OCI-LY3 (cell line): ENCODE results near the gene SYAP1.

Source experiments
- H2AFZ ChIP-seq: fragments of 200-600, 300-600 bp; shearing (Covaris generic); 2 replicates; pipeline ENCODE4 v1.6.0; 2014; ENCODE audit warnings: antibody characterized with exemption, low read depth, low read length
- H3K27ac ChIP-seq: fragments of 200-600, 300-600 bp; sonication (generic); 2 replicates; pipeline ENCODE4 v1.5.1; 2014; ENCODE audit warnings: mild to moderate bottlenecking, low read length, moderate library complexity, mixed read lengths
- H3K27me3 ChIP-seq: fragments of 200-600, 300-600 bp; sonication (generic); 2 replicates; pipeline ENCODE4 v1.6.1; 2014; ENCODE audit warnings: low read depth, low read length, mixed read lengths
- H3K36me3 ChIP-seq: fragments of 200-600, 300-600 bp; sonication (generic); replicated peaks from 2 replicates; pipeline ENCODE3; 2014; ENCODE audit warnings: low read depth, low read length, mixed read lengths
- H3K4me1 ChIP-seq: fragments of 300-600, 200-600 bp; sonication (generic); 2 replicates; pipeline ENCODE4 v1.6.1; 2014; ENCODE audit warnings: low read length, mixed read lengths
- H3K4me2 ChIP-seq: fragments of 200-600, 300-600 bp; sonication (generic); 2 replicates; pipeline ENCODE4 v1.6.1; 2014; ENCODE audit warnings: low read length, mixed read lengths
- H3K4me3 ChIP-seq: fragments of 300-600, 200-600 bp; sonication (generic); 2 replicates; pipeline ENCODE4 v1.5.1; 2014; ENCODE audit warnings: antibody characterized with exemption, mild to moderate bottlenecking, low read length, moderate library complexity
- H3K79me2 ChIP-seq: fragments of 300-600, 200-600 bp; shearing (Covaris generic); 2 replicates; pipeline ENCODE4 v1.6.1; 2014; ENCODE audit warnings: mild to moderate bottlenecking, low read length, mixed read lengths
- H3K9ac ChIP-seq: fragments of 300-600, 200-600 bp; shearing (Covaris generic); 2 replicates; pipeline ENCODE4 v1.6.0; 2014; ENCODE audit warnings: mild to moderate bottlenecking, low read length, moderate library complexity
- H3K9me3 ChIP-seq: fragments of 200-600, 300-600 bp; shearing (Covaris generic); 2 replicates; pipeline ENCODE4 v1.6.1; 2014; ENCODE audit warnings: low read length, mixed read lengths; ENCODE audit not compliant: insufficient read depth
- H4K20me1 ChIP-seq: fragments of 200-600, 300-600 bp; sonication (generic); 2 replicates; pipeline ENCODE4 v1.6.1; 2016; ENCODE audit warnings: low read length, mixed read lengths; ENCODE audit not compliant: insufficient read depth
- CTCF ChIP-seq: fragments of 200-600, 300-600 bp; sonication (generic); IDR thresholded peaks from 2 replicates; pipeline ENCODE4 v1.5.1; 2014; ENCODE audit warnings: antibody characterized with exemption, low read length, low read depth
- EZH2phosphoT487 ChIP-seq: fragments of 200-600 bp; shearing (Covaris generic); IDR thresholded peaks from 2 replicates; pipeline ENCODE4 v1.6.1; 2018; ENCODE audit warnings: antibody characterized with exemption, mixed run types, low read depth

The SYAP1 gene

GRCh38 chrX:16797841-16798240 lies 78.4 kb downstream of the SYAP1 start:
- Histone ChIP-seq H3K27ac (no peak overlapping the region), H3K4me3 (no peak overlapping the region)

GRCh38 chrX:16804923-16805464 lies 85.6 kb downstream of the SYAP1 start:
- Histone ChIP-seq H3K27ac (no peak overlapping the region), H3K9me3 (no peaks in the 10 kb centered on the region), H3K9ac (no peak overlapping the region), H4K20me1 (no peaks in the 10 kb centered on the region), H2AFZ (no peak overlapping the region), H3K4me3 (no peak overlapping the region), H3K36me3 (peaks cover 7% of the 10 kb centered on the region), H3K4me1 (no peaks in the 10 kb centered on the region), H3K4me2 (no peak overlapping the region), H3K79me2 (peaks cover 89% of the 10 kb centered on the region), H3K27me3 (no peaks in the 10 kb centered on the region)
- TF ChIP-seq CTCF (no peak), EZH2phosphoT487 (no peak)

More at GRCh38 chrX:16797841-16798240, 78.4 kb downstream of the SYAP1 start:
- no peak overlapping the region for H3K9ac ChIP-seq
- peaks cover 91% of the 10 kb centered on the region for H3K79me2 ChIP-seq
- no peaks in the 10 kb centered on the region for H4K20me1 ChIP-seq
- peaks cover 13% of the 10 kb centered on the region for H3K36me3 ChIP-seq
- H3K27me3 ChIP-seq = no peaks in the 10 kb centered on the region
- no peaks in the 10 kb centered on the region for H3K9me3 ChIP-seq
- no peak overlapping the region for H2AFZ ChIP-seq
- H3K4me2 ChIP-seq = no peak overlapping the region
- TF ChIP-seq CTCF (no peak), EZH2phosphoT487 (no peak)
- no peaks in the 10 kb centered on the region for H3K4me1 ChIP-seq

GRCh38 chrX:16807548-16807947 lies 88.1 kb downstream of the SYAP1 start:
- Histone ChIP-seq H3K9me3 (no peaks in the 10 kb centered on the region), H3K36me3 (peaks cover 7% of the 10 kb centered on the region), H3K4me1 (no peaks in the 10 kb centered on the region), H3K9ac (no peak overlapping the region), H3K4me3 (no peak overlapping the region), H3K79me2 (peaks cover 86% of the 10 kb centered on the region), H3K27ac (no peak overlapping the region), H3K27me3 (no peaks in the 10 kb centered on the region), H3K4me2 (no peak overlapping the region), H2AFZ (no peak overlapping the region), H4K20me1 (no peaks in the 10 kb centered on the region)
- TF ChIP-seq CTCF (no peak), EZH2phosphoT487 (no peak)

- H3K79me2 ChIP-seq = peaks cover 86% of the 10 kb centered on the region
- H4K20me1 ChIP-seq = no peaks in the 10 kb centered on the region
- no peaks in the 10 kb centered on the region for H3K9me3 ChIP-seq
- H3K4me3 ChIP-seq = no peak overlapping the region
- H3K9ac ChIP-seq = no peak overlapping the region
- H3K4me2 ChIP-seq = no peak overlapping the region
- no peak overlapping the region for H3K27ac ChIP-seq
- H3K36me3 ChIP-seq = peaks cover 10% of the 10 kb centered on the region
- no peak overlapping the region for H2AFZ ChIP-seq
- no peaks in the 10 kb centered on the region for H3K27me3 ChIP-seq
- H3K4me1 ChIP-seq = no peaks in the 10 kb centered on the region
- TF ChIP-seq EZH2phosphoT487 (no peak), CTCF (no peak)
Observed at GRCh38 chrX:16807976-16808542, 88.6 kb downstream of the SYAP1 start.
